HepG2 (cell line): ENCODE data around the gene RNASE7. TPM values are rescaled to one million over a fixed set of nuclear protein-coding genes. Genes with fewer than 3 reads are reported as not detected.
A peak's percentile ranks its signal among the peaks of the same experiment; 100 is the strongest.

ENCODE experiments used
- AHR ChIP-seq: IDR thresholded peaks from 2 replicates; pipeline ENCODE4 v1.6.1; 2018; ENCODE audit warnings: missing genetic modification reagents, missing compliant biosample characterization
- CCAR2 ChIP-seq: fragments of 200-400 bp; formaldehyde crosslinking; optimal IDR thresholded peaks from 2 replicates; pipeline ENCODE3; 2018; ENCODE audit warnings: low read depth, mild to moderate bottlenecking, low read length, moderate library complexity
- EP300 ChIP-seq, 3 experiments: sonication (generic) in 1 of 3; formaldehyde crosslinking in 1 of 3; IDR thresholded peaks; 2 replicates each; pipeline versions ENCODE4 v1.5.1 to v1.6.1; 2011 to 2020; ENCODE audit warnings: low read depth in 2 of 3, low read length in 2 of 3, borderline replicate concordance in 1 of 3, improper control_type of control experiment in 1 of 3, mild to moderate bottlenecking in 1 of 3, missing genetic modification reagents in 1 of 3, moderate library complexity in 1 of 3
- GLI4 ChIP-seq: sonication (generic); formaldehyde crosslinking; IDR thresholded peaks from 2 replicates; pipeline ENCODE4 v1.5.1; 2020; ENCODE audit warnings: missing genetic modification reagents, mild to moderate bottlenecking, moderate library complexity, borderline replicate concordance
- NR2C2 ChIP-seq: sonication (generic); formaldehyde crosslinking; IDR thresholded peaks from 2 replicates; pipeline ENCODE4 v1.4.0; 2020; ENCODE audit warnings: missing genetic modification reagents, mild to moderate bottlenecking, moderate library complexity, borderline replicate concordance
- SOX6 ChIP-seq, 2 experiments: fragments of 450-650 bp in 1 of 2; sonication (generic) in 1 of 2; formaldehyde crosslinking in 1 of 2; IDR thresholded peaks; 2 replicates each; pipeline versions ENCODE4 v1.4.0 to v1.6.1; 2017 to 2020; ENCODE audit warnings: antibody characterized with exemption in 1 of 2, mild to moderate bottlenecking in 1 of 2, missing genetic modification reagents in 1 of 2
- ZFP62 ChIP-seq: sonication (generic); formaldehyde crosslinking; IDR thresholded peaks from 2 replicates; pipeline ENCODE4 v1.4.0; 2020; ENCODE audit warnings: missing genetic modification reagents
- ZNF230 ChIP-seq: sonication (generic); formaldehyde crosslinking; IDR thresholded peaks from 2 replicates; pipeline ENCODE4 v1.4.0; 2020; ENCODE audit warnings: mild to moderate bottlenecking, missing genetic modification reagents
- ZNF552 ChIP-seq: sonication (generic); formaldehyde crosslinking; IDR thresholded peaks from 2 replicates; pipeline ENCODE4 v1.9.0; 2022; ENCODE audit warnings: missing genetic modification reagents, mild to moderate bottlenecking, borderline replicate concordance
- ZNF629 ChIP-seq: sonication (generic); formaldehyde crosslinking; conservative IDR thresholded peaks from 2 replicates; pipeline ENCODE4 v1.5.0; 2020; ENCODE audit warnings: missing genetic modification reagents
- polyA plus RNA-seq, 8 experiments: library from polyadenylated mRNA; depleted of rRNA in 3 of 8; stranded (reverse) in 7 of 8; unstranded in 1 of 8; fragments of >200 nt; fragmentation: Illumina TruSeq in 4 of 8; extraction: Trizol in 4 of 8; gene quantifications; 2 replicates each; pipeline versions ENCODE4 v1.2.1 to v1.2.3, GENCODE V29; 2011 to 2016; ENCODE audit warnings: low read depth in 4 of 8, missing spikeins in 1 of 8, mixed read lengths in 1 of 8; ENCODE audit not compliant: insufficient read depth in 1 of 8
- total RNA-seq, 5 experiments: library from RNA; depleted of rRNA; stranded (reverse); fragments of >200 nt; fragmentation: Illumina TruSeq; extraction: Trizol; gene quantifications; 2 replicates each; pipeline ENCODE4 v1.2.3, GENCODE V29; 2016; ENCODE audit warnings: low read depth in 1 of 5
- TF ChIP-seq, protein P1 (sequence below): sonication (generic); formaldehyde crosslinking; IDR thresholded peaks from 2 replicates; pipeline ENCODE4 v1.4.0; 2020; ENCODE audit warnings: missing genetic modification reagents
- TF ChIP-seq, protein P2 (sequence below): sonication (generic); formaldehyde crosslinking; IDR thresholded peaks from 2 replicates; pipeline ENCODE4 v1.4.0; 2020; ENCODE audit warnings: missing genetic modification reagents, mild to moderate bottlenecking, borderline replicate concordance
- TF ChIP-seq, protein P3 (sequence below), 2 experiments: IDR thresholded peaks; 2 replicates each; pipeline ENCODE4 v1.6.1; 2011 to 2012; ENCODE audit warnings: low read length in 2 of 2, borderline replicate concordance in 1 of 2, low read depth in 1 of 2, mild to moderate bottlenecking in 1 of 2, moderate library complexity in 1 of 2
- TF ChIP-seq, protein P4 (sequence below), 2 experiments: sonication (generic) in 1 of 2; formaldehyde crosslinking in 1 of 2; IDR thresholded peaks; 2 replicates each; pipeline versions ENCODE4 v1.6.1 to v1.9.0; 2014 to 2022; ENCODE audit warnings: antibody characterized with exemption in 1 of 2, borderline replicate concordance in 1 of 2, inconsistent platforms in 1 of 2, low read depth in 1 of 2, missing genetic modification reagents in 1 of 2

RNASE7 gene
- total and polyA plus RNA-seq, 2 of the 13 experiments (the other 11 are each of a cell fraction or from before 2014, with no cell fraction given): 0.04 TPM; not detected in 1

DNA sequence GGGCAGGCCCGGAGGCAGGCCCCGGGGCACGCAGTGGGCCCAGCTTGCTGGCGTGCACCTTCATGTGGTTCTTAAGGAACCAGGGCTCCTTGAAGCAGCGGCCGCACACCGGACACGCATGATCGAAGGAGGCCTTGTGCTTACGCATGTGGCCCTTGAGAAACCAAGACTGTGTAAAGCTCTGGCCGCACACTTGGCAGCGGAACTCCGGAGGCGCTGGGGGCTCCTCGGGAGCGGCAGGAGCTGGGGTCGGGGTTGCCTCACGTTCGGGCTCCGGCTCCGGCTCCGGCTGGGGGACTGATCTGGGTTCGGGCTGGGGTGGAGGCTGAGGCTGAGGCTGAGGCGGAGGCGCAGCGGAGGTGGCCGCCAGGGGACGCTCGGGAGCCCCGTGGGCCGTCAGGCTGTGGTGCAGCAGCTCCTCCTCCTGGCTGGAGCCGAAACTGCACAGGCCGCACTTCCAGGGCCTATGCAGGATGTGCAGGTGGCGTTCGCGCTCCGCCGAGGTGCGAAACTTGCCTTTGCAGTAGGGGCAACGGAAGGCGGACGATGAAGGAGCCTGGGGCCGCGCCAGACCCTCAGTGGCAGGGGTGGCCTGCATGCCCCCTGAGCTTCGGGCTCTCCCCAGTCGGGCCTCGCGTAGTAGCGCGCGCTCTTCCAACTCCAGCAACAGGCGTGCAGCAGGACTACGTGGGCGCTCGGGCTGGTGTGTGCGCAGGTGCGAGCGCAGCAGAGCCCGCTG, 50.3 kb downstream of the RNASE7 start (continued):
- no peak for TF ChIP-seq ZFP62 (CRISPR knock-in tag)
- TF ChIP-seq SOX6 (IDR thresholded peaks at IDR 0.05): no peak
- peak; percentile 72; the same call in 1 of the 2 replicates for TF ChIP-seq SOX6 (CRISPR knock-in tag; IDR thresholded peaks at IDR 0.05)
- peak; percentile 97 for TF ChIP-seq ZNF230 (CRISPR knock-in tag)
- TF ChIP-seq GLI4: peak; percentile 80; the same call in 1 of the 2 replicates
- peak; percentile 26; the same call in 1 of the 2 replicates for TF ChIP-seq ZNF552 (CRISPR knock-in tag)
- peak; percentile 94 for TF ChIP-seq AHR (CRISPR knock-in tag)
- peak in 1 of 2 experiments; percentile 70; a peak in 1 of 4 replicates for TF ChIP-seq EP300 (IDR thresholded peaks at IDR 0.05; ENCODE audit: low read depth in 2 of 2, low read length in 2 of 2)
- peak; percentile 51 for TF ChIP-seq EP300 (CRISPR knock-in tag; IDR thresholded peaks at IDR 0.05; ENCODE audit: borderline replicate concordance)
- peak; percentile 68 for TF ChIP-seq NR2C2 (CRISPR knock-in tag)
- TF ChIP-seq, protein P1, sequence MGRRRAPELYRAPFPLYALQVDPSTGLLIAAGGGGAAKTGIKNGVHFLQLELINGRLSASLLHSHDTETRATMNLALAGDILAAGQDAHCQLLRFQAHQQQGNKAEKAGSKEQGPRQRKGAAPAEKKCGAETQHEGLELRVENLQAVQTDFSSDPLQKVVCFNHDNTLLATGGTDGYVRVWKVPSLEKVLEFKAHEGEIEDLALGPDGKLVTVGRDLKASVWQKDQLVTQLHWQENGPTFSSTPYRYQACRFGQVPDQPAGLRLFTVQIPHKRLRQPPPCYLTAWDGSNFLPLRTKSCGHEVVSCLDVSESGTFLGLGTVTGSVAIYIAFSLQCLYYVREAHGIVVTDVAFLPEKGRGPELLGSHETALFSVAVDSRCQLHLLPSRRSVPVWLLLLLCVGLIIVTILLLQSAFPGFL (CRISPR knock-in tag): no peak
- TF ChIP-seq CCAR2: no peak
- TF ChIP-seq, protein P2, sequence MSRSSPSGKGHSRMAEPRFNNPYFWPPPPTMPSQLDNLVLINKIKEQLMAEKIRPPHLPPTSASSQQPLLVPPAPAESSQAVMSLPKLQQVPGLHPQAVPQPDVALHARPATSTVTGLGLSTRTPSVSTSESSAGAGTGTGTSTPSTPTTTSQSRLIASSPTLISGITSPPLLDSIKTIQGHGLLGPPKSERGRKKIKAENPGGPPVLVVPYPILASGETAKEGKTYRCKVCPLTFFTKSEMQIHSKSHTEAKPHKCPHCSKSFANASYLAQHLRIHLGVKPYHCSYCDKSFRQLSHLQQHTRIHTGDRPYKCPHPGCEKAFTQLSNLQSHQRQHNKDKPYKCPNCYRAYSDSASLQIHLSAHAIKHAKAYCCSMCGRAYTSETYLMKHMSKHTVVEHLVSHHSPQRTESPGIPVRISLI (CRISPR knock-in tag): no peak
- TF ChIP-seq, protein P3, sequence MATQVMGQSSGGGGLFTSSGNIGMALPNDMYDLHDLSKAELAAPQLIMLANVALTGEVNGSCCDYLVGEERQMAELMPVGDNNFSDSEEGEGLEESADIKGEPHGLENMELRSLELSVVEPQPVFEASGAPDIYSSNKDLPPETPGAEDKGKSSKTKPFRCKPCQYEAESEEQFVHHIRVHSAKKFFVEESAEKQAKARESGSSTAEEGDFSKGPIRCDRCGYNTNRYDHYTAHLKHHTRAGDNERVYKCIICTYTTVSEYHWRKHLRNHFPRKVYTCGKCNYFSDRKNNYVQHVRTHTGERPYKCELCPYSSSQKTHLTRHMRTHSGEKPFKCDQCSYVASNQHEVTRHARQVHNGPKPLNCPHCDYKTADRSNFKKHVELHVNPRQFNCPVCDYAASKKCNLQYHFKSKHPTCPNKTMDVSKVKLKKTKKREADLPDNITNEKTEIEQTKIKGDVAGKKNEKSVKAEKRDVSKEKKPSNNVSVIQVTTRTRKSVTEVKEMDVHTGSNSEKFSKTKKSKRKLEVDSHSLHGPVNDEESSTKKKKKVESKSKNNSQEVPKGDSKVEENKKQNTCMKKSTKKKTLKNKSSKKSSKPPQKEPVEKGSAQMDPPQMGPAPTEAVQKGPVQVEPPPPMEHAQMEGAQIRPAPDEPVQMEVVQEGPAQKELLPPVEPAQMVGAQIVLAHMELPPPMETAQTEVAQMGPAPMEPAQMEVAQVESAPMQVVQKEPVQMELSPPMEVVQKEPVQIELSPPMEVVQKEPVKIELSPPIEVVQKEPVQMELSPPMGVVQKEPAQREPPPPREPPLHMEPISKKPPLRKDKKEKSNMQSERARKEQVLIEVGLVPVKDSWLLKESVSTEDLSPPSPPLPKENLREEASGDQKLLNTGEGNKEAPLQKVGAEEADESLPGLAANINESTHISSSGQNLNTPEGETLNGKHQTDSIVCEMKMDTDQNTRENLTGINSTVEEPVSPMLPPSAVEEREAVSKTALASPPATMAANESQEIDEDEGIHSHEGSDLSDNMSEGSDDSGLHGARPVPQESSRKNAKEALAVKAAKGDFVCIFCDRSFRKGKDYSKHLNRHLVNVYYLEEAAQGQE (IDR thresholded peaks at IDR 0.05; ENCODE audit: borderline replicate concordance in 1 of 2, low read depth in 1 of 2, low read length in 2 of 2): no peak
- TF ChIP-seq ZNF629: no peak
- TF ChIP-seq, protein P4, sequence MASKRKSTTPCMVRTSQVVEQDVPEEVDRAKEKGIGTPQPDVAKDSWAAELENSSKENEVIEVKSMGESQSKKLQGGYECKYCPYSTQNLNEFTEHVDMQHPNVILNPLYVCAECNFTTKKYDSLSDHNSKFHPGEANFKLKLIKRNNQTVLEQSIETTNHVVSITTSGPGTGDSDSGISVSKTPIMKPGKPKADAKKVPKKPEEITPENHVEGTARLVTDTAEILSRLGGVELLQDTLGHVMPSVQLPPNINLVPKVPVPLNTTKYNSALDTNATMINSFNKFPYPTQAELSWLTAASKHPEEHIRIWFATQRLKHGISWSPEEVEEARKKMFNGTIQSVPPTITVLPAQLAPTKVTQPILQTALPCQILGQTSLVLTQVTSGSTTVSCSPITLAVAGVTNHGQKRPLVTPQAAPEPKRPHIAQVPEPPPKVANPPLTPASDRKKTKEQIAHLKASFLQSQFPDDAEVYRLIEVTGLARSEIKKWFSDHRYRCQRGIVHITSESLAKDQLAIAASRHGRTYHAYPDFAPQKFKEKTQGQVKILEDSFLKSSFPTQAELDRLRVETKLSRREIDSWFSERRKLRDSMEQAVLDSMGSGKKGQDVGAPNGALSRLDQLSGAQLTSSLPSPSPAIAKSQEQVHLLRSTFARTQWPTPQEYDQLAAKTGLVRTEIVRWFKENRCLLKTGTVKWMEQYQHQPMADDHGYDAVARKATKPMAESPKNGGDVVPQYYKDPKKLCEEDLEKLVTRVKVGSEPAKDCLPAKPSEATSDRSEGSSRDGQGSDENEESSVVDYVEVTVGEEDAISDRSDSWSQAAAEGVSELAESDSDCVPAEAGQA (IDR thresholded peaks at IDR 0.05; ENCODE audit: low read depth): peak; percentile 81
- TF ChIP-seq, protein P4 (CRISPR knock-in tag; IDR thresholded peaks at IDR 0.05; ENCODE audit: borderline replicate concordance): no peak
